ENCODE data around the gene TMA7.
"Not testable (repeated sequence)": the region's sequence is repeated elsewhere in the genome, so short reads cannot be mapped to it uniquely, and the experiment has no call there.

- not testable (repeated sequence) for TF ChIP-seq POLR2AphosphoS5 (IDR thresholded peaks at IDR 0.05; ENCODE audit: low read depth, low read length); POLR2A (IDR thresholded peaks at IDR 0.05; ENCODE audit: low read depth, low read length); TAF1 (IDR thresholded peaks at IDR 0.05; ENCODE audit: borderline replicate concordance, low read depth, low read length)
These were observed 21.7 kb downstream of the TMA7 start for GRCh38 chr3:48461767-48462166.

Data from GM12892 (cell line).